PC-9 (cell line): ENCODE measurements around the gene ATM. TPM values are rescaled to one million over a fixed set of nuclear protein-coding genes. Genes with fewer than 3 reads are reported as not detected.

Experiments used
- BruUV-seq: library from RNA; stranded (reverse); fragments of 400-500 nt; replicated peaks from 2 replicates; lab custom pipeline; 2021; lab: Mats Ljungman, UMichigan
- CTCF ChIA-PET: fragments of 300-600 bp; sonication (Branson Sonifier 250); formaldehyde crosslinking; loops from one replicate; lab custom pipeline; 2022; ENCODE audit warnings: antibody characterized with exemption; lab: Charles Lee
- POLR2A ChIA-PET: fragments of 300-600 bp; sonication (Branson Sonifier 250); formaldehyde crosslinking; loops from one replicate; lab custom pipeline; 2022; ENCODE audit warnings: antibody characterized with exemption; ENCODE audit not compliant: unreplicated experiment; lab: Charles Lee
- DNase-seq, 2 experiments: peaks; one replicate each; pipeline versions ENCODE4 v3.0.0 to v3.0.0-alpha.2; 2015 to 2022; ENCODE audit warnings: mixed read lengths in 1 of 2
- H2AFZ ChIP-seq: fragments of 200-600 bp; sonication (generic); 2 replicates; pipeline ENCODE4 v1.8.1; 2017; ENCODE audit warnings: antibody characterized with exemption
- H3F3A ChIP-seq: fragments of 200-600 bp; sonication (generic); 2 replicates; pipeline ENCODE4 v1.8.1; 2017; ENCODE audit warnings: antibody characterized with exemption, mild to moderate bottlenecking, low read depth; ENCODE audit not compliant: insufficient read depth
- H3K27ac ChIP-seq: fragments of 200-600 bp; sonication (generic); 2 replicates; pipeline ENCODE4 v1.6.1; 2016; ENCODE audit warnings: mixed run types
- H3K27me3 ChIP-seq: fragments of 200-600 bp; sonication (generic); 2 replicates; pipeline ENCODE4 v1.6.1; 2016; ENCODE audit warnings: low read depth, mixed run types; ENCODE audit not compliant: insufficient read depth
- H3K36me3 ChIP-seq: fragments of 200-600 bp; sonication (generic); 2 replicates; pipeline ENCODE4 v1.6.1; 2016; ENCODE audit warnings: low read depth, mixed run types
- H3K4me1 ChIP-seq: fragments of 200-600 bp; sonication (generic); replicated peaks from 2 replicates; pipeline ENCODE4 v1.6.1; 2016; ENCODE audit warnings: mixed run types; ENCODE audit not compliant: insufficient read depth
- H3K4me2 ChIP-seq: fragments of 200-600 bp; sonication (generic); 2 replicates; pipeline ENCODE4 v1.6.1; 2017; ENCODE audit warnings: mixed run types
- H3K4me3 ChIP-seq: fragments of 200-600 bp; sonication (generic); 2 replicates; pipeline ENCODE4 v1.6.1; 2016; ENCODE audit warnings: mixed run types
- H3K79me2 ChIP-seq: fragments of 200-600 bp; sonication (generic); 2 replicates; pipeline ENCODE4 v1.6.1; 2017; ENCODE audit warnings: low read depth, mixed run types
- H3K9me2 ChIP-seq: fragments of 200-600 bp; sonication (generic); 2 replicates; pipeline ENCODE4 v1.8.1; 2017; ENCODE audit warnings: mild to moderate bottlenecking; ENCODE audit not compliant: insufficient read depth
- H3K9me3 ChIP-seq: fragments of 200-600 bp; sonication (generic); 2 replicates; pipeline ENCODE4 v1.8.1; 2016; ENCODE audit warnings: low read depth; ENCODE audit not compliant: insufficient read depth
- H4K20me1 ChIP-seq: fragments of 200-600 bp; sonication (generic); 2 replicates; pipeline ENCODE4 v1.8.1; 2017; ENCODE audit not compliant: insufficient read depth
- EZH2 ChIP-seq: fragments of 200-600 bp; sonication (generic); IDR thresholded peaks from 2 replicates; pipeline ENCODE4 v1.8.0; 2017; ENCODE audit warnings: antibody characterized with exemption, low read depth
- intact Hi-C: fragments of 100-400 bp; cut with micrococcal nuclease; formaldehyde crosslinking; loops from one replicate; pipeline ENCODE4 v1.10.0; 2022; ENCODE audit not compliant: unreplicated experiment
- total RNA-seq: library from RNA; stranded (reverse); gene quantifications from 2 replicates; pipeline ENCODE4 v1.2.3, GENCODE V29; 2021
- TF ChIP-seq, protein P1 (sequence below): fragments of 200-600 bp; sonication (generic); conservative IDR thresholded peaks from 2 replicates; pipeline ENCODE4 v1.6.1; 2017; ENCODE audit warnings: mixed run types, antibody characterized with exemption, mild to moderate bottlenecking, moderate library complexity

Gene ATM
- total RNA-seq, 1 experiment from 2014 or later = 36.3 TPM

DNA sequence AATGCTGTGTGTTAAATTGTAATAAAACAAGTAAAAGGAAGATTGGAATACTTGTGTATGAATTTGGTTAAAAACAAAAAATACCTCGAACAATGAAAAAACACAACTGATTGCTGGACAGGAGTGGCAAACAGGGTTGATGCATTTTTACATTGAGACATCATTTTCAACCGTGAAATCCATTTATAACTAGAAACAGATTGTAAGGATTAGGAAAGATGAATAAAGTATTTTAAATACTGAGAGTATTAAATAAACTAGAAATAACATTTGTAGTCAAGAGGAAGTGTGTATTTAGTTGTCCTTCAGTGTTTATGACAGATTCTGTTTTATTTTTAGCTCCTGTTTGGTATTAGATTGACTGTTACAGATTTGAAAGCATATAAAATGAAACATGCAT is 5.4 kb downstream of the ATM start:
- no TSS peak for BruUV-seq
- H3K36me3 ChIP-seq = peaks cover 16% of the 10 kb centered on the region; the same call in 1 of the 2 replicates
- POLR2A ChIA-PET = no interaction called here

GRCh38 chr11:108233277-108233945 is 10.5 kb downstream of the ATM start:
- Histone ChIP-seq H3K79me2 (no peaks in the 10 kb centered on the region), H3K4me3 (no peak overlapping the region), H3K9me2 (no peaks in the 10 kb centered on the region), H3K36me3 (peaks cover 25% of the 10 kb centered on the region), H3F3A (no peaks in the 10 kb centered on the region; the same call in 1 of the 2 replicates), H3K27me3 (no peaks in the 10 kb centered on the region), H2AFZ (no peak overlapping the region), H3K9me3 (no peaks in the 10 kb centered on the region), H3K4me1 (no peaks in the 10 kb centered on the region), H3K27ac (no peak overlapping the region), H4K20me1 (no peaks in the 10 kb centered on the region; the same call in 1 of the 2 replicates), H3K4me2 (no peak overlapping the region)
- BruUV-seq = no TSS peak
- DNase-seq = no peak
- intact Hi-C loops = no loop called here
- CTCF ChIA-PET = interaction anchor here (0.5 kb wide), 1 partner anchor 331 kb away, joined by 3 read pairs; no protein-coding TSS in a partner anchor
- POLR2A ChIA-PET = interaction anchor here (0.6 kb wide), 1 partner anchor 8 kb away, joined by 4 read pairs; no protein-coding TSS in a partner anchor
- TF ChIP-seq, protein P1, sequence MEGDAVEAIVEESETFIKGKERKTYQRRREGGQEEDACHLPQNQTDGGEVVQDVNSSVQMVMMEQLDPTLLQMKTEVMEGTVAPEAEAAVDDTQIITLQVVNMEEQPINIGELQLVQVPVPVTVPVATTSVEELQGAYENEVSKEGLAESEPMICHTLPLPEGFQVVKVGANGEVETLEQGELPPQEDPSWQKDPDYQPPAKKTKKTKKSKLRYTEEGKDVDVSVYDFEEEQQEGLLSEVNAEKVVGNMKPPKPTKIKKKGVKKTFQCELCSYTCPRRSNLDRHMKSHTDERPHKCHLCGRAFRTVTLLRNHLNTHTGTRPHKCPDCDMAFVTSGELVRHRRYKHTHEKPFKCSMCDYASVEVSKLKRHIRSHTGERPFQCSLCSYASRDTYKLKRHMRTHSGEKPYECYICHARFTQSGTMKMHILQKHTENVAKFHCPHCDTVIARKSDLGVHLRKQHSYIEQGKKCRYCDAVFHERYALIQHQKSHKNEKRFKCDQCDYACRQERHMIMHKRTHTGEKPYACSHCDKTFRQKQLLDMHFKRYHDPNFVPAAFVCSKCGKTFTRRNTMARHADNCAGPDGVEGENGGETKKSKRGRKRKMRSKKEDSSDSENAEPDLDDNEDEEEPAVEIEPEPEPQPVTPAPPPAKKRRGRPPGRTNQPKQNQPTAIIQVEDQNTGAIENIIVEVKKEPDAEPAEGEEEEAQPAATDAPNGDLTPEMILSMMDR = no peak
- TF ChIP-seq EZH2 = no peak

More for the DNA sequence above, 5.4 kb downstream of the ATM start:
- H3K9me3 ChIP-seq = no peaks in the 10 kb centered on the region
- peaks cover 32% of the 10 kb centered on the region for H3K79me2 ChIP-seq
- H3F3A ChIP-seq = peaks cover 3% of the 10 kb centered on the region; the same call in 1 of the 2 replicates
- H3K27ac ChIP-seq = no peak overlapping the region
- no peaks in the 10 kb centered on the region for H3K27me3 ChIP-seq
- CTCF ChIA-PET = no interaction called here
- no peak for TF ChIP-seq EZH2
- TF ChIP-seq, protein P1 = no peak
- no peaks in the 10 kb centered on the region for H4K20me1 ChIP-seq
- peaks cover 18% of the 10 kb centered on the region for H3K4me1 ChIP-seq
- no peak overlapping the region for H3K4me3 ChIP-seq
- no peak overlapping the region for H2AFZ ChIP-seq
- no peak overlapping the region for H3K4me2 ChIP-seq
- no peaks in the 10 kb centered on the region for H3K9me2 ChIP-seq
- intact Hi-C loops = no loop called here
- DNase-seq = no peak

DNA sequence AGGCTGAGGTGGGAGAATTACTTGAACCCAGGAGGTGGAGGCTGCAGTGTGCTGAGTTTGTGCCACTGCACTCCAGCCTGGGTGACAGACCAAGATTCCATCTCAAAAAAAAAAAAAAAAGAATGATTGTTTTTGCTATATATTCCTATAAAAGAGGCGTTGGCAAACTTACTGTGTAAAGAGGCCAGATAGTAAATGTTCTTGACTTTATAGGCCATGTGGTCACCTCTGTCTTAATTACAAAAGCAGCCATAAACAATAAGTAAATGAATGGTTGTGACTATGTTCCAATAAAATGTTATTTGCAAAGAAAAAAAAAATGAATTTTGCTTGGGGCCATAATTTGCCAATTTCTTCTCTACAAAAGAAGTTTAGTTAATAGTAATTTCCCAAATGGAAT is 12.3 kb downstream of the ATM start:
- BruUV-seq = no TSS peak
- H3K27ac ChIP-seq = no peak overlapping the region
- no peaks in the 10 kb centered on the region for H3K4me1 ChIP-seq
- no peaks in the 10 kb centered on the region for H3K27me3 ChIP-seq
- no peaks in the 10 kb centered on the region; the same call in 1 of the 2 replicates for H4K20me1 ChIP-seq
- no peaks in the 10 kb centered on the region for H3K79me2 ChIP-seq
- H3K9me2 ChIP-seq = no peaks in the 10 kb centered on the region
- no peak overlapping the region for H3K4me3 ChIP-seq
- H3K4me2 ChIP-seq = no peak overlapping the region
- no peaks in the 10 kb centered on the region; the same call in 1 of the 2 replicates for H3F3A ChIP-seq
- peaks cover 31% of the 10 kb centered on the region for H3K36me3 ChIP-seq
- H2AFZ ChIP-seq = no peak overlapping the region
- TF ChIP-seq, protein P1 = no peak
- no peak for TF ChIP-seq EZH2
- ChIA-PET POLR2A (no interaction called here), CTCF (no interaction called here)
- no peak for DNase-seq
- intact Hi-C loops = no loop called here
- no peaks in the 10 kb centered on the region for H3K9me3 ChIP-seq
